Thyroid gland (tissue), 4 donors: ENCODE data around the gene CD8A. TPM values are rescaled to one million over a fixed set of nuclear protein-coding genes. Genes with fewer than 3 reads are reported as not detected.

Experiments
- DNase-seq, 2 donors: peaks; one replicate each; pipeline ENCODE4 v3.0.0-alpha.2; 2019
- H3K27ac ChIP-seq, 3 donors: fragments of 200-600 bp; sonication (generic); 1 replicate in 2 of 3; 2 replicates in 1 of 3; pipeline ENCODE4 v1.5.1; 2016 to 2019; ENCODE audit warnings: mild to moderate bottlenecking in 1 of 3, moderate library complexity in 1 of 3
- H3K27me3 ChIP-seq: fragments of 200-600 bp; sonication (generic); one replicate; pipeline ENCODE4 v1.5.1; 2019
- H3K36me3 ChIP-seq, 2 donors: fragments of 200-600 bp; sonication (generic); one replicate each; pipeline ENCODE4 v1.5.1; 2016 to 2019
- H3K4me1 ChIP-seq, 2 donors: fragments of 200-600 bp; sonication (generic); one replicate each; pipeline ENCODE4 v1.5.1; 2017 to 2019
- H3K4me3 ChIP-seq, 3 donors: fragments of 200-600 bp; sonication (generic); replicated peaks in 1 of 3; 1 replicate in 2 of 3; 2 replicates in 1 of 3; pipeline ENCODE4 v1.5.1; 2016; ENCODE audit warnings: mild to moderate bottlenecking in 1 of 3
- H3K9me3 ChIP-seq: fragments of 200-600 bp; sonication (generic); one replicate; pipeline ENCODE4 v1.5.1; 2017
- POLR2A ChIP-seq, 2 donors: fragments of 450-650 bp; IDR thresholded peaks; one replicate each; pipeline ENCODE4 v1.6.1; 2017; ENCODE audit warnings: antibody characterized with exemption in 2 of 2, mild to moderate bottlenecking in 2 of 2, moderate library complexity in 1 of 2
- WGBS, 2 donors: methylation state at CpG; one replicate each; pipeline ENCODE4 v1.1.5; 2017; 5-methylcytosine and 5-hydroxymethylcytosine counted together
- intact Hi-C: fragments of 100-400 bp; cut with DNase I; formaldehyde crosslinking; loops from one replicate; pipeline ENCODE4 v1.15.1; 2023
- total RNA-seq, 4 donors: library from RNA; depleted of rRNA; stranded (reverse); fragments of >200 nt; gene quantifications; one replicate each; pipeline ENCODE4 v1.2.3, GENCODE V29; 2016
- TF ChIP-seq, protein P1 (sequence below), 6 experiments: fragments of 200-600 bp in 3 of 6; fragments of 450-650 bp in 3 of 6; sonication (generic) in 3 of 6; IDR thresholded peaks; one replicate each; pipeline ENCODE4 v1.5.1; 2016 to 2019; ENCODE audit warnings: antibody characterized with exemption in 6 of 6, mild to moderate bottlenecking in 2 of 6, inconsistent platforms in 1 of 6, moderate library complexity in 1 of 6

CD8A gene
- total RNA-seq, 4 donors from 2014 or later: 1.2 to 4.3 (median 2.3) TPM

DNA sequence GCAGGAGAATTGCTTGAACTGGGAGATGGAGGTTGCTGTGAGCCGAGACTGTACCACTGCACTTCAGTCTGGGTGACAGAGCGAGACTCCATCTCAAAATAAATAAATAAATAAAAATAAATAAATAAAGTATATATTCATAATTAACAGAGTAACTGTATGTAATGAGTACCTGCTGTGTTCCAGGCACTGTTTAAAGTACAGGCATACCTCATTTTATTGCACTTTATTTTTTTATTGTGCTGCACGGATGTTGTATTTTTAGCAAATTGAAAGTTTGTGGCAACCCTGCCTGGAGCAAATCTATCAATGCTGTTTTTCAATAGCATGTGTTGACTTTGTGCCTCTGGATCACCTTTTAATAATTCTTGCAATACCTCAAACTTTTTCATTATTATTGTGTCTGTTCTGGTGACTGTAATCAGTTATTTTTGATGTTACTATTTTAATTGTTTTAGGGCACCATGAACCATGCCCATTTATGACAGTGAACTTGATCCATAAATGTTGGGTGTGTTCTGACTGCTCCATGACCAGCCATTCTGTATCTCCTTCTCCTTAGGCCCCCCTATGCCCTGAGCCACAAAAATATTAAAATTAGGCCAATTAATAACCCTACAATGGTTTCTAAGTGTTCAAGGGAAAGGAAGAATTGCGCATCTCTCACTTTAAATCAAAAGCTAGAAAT lies 27.5 kb upstream of the CD8A start:
- 94 to 96% methylated on average over 4 of the region's 4 CpGs for WGBS, 2 donors
- H3K4me3 ChIP-seq: no peak overlapping the region
- H3K27me3 ChIP-seq: no peaks in the 10 kb centered on the region
- H3K4me1 ChIP-seq: no peaks in the 10 kb centered on the region
- no peak overlapping the region for H3K27ac ChIP-seq
- no peaks in the 10 kb centered on the region for H3K36me3 ChIP-seq
- no peaks in the 10 kb centered on the region for H3K9me3 ChIP-seq
- TF ChIP-seq, protein P1, sequence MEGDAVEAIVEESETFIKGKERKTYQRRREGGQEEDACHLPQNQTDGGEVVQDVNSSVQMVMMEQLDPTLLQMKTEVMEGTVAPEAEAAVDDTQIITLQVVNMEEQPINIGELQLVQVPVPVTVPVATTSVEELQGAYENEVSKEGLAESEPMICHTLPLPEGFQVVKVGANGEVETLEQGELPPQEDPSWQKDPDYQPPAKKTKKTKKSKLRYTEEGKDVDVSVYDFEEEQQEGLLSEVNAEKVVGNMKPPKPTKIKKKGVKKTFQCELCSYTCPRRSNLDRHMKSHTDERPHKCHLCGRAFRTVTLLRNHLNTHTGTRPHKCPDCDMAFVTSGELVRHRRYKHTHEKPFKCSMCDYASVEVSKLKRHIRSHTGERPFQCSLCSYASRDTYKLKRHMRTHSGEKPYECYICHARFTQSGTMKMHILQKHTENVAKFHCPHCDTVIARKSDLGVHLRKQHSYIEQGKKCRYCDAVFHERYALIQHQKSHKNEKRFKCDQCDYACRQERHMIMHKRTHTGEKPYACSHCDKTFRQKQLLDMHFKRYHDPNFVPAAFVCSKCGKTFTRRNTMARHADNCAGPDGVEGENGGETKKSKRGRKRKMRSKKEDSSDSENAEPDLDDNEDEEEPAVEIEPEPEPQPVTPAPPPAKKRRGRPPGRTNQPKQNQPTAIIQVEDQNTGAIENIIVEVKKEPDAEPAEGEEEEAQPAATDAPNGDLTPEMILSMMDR (IDR thresholded peaks at IDR 0.05): no peak
- TF ChIP-seq POLR2A (IDR thresholded peaks at IDR 0.05): no peak
- intact Hi-C loops: no loop called here
- DNase-seq: no peak

DNA sequence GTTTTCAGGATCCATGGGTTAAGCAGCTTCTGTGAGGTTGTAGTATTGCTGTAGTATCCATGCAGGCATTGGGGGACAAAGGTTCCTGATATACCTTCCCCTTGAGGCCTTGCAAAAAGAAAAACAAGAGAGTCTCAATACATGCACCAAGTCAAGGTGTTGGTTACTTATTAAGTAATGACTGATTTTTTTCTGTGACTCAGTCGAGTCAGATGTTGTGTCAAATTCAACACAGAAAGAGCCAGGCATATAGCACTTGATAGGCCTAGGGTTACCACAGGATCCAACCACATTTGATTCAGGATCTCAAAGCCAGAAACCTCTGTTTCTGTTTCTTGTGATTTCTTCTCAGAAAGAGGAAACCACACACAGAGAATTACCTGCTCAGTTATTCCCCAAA lies 24.9 kb upstream of the CD8A start:
- no peak overlapping the region for H3K4me3 ChIP-seq
- no peaks in the 10 kb centered on the region for H3K9me3 ChIP-seq
- no peaks in the 10 kb centered on the region for H3K36me3 ChIP-seq
- intact Hi-C loops: no loop called here
- WGBS, 2 donors: 72 to 88% methylated on average over 1 of the region's 1 CpG
- no peaks in the 10 kb centered on the region for H3K27me3 ChIP-seq
- H3K27ac ChIP-seq: no peak overlapping the region
- TF ChIP-seq, protein P1 (IDR thresholded peaks at IDR 0.05): no peak
- no peak for TF ChIP-seq POLR2A (IDR thresholded peaks at IDR 0.05)
- H3K4me1 ChIP-seq: no peaks in the 10 kb centered on the region
- no peak for DNase-seq

GRCh38 chr2:86809481-86810121 lies 18.9 kb upstream of the CD8A start:
- peak overlapping the region in 2 of 3 donors; percentile 1 to 3 for H3K4me3 ChIP-seq
- H3K27me3 ChIP-seq: peaks cover 5% of the 10 kb centered on the region
- 18 to 33% methylated on average over 31 to 32 of the region's 43 CpGs for WGBS, 2 donors
- H3K4me1 ChIP-seq: peaks cover 0 to 29% of the 10 kb centered on the region in 2 donors
- intact Hi-C loops: no loop called here
- DNase-seq: no peak
- H3K36me3 ChIP-seq: no peaks in the 10 kb centered on the region
- TF ChIP-seq POLR2A (IDR thresholded peaks at IDR 0.05): no peak
- TF ChIP-seq, protein P1 (IDR thresholded peaks at IDR 0.05): no peak
- H3K27ac ChIP-seq: no peak overlapping the region
- no peaks in the 10 kb centered on the region for H3K9me3 ChIP-seq

GRCh38 chr2:86808315-86809161 lies 17.8 kb upstream of the CD8A start:
- Histone ChIP-seq H3K9me3 (no peaks in the 10 kb centered on the region), H3K27ac (peak overlapping the region in 2 of 3 donors; percentile 27 to 74), H3K4me1 (peaks cover 0 to 29% of the 10 kb centered on the region in 2 donors), H3K4me3 (peak overlapping the region in 2 of 3 donors; percentile 34 to 35), H3K27me3 (peaks cover 5% of the 10 kb centered on the region), H3K36me3 (no peaks in the 10 kb centered on the region)
- WGBS, 2 donors: 22 to 25% methylated on average over 31 to 36 of the region's 36 CpGs
- TF ChIP-seq, protein P1 (IDR thresholded peaks at IDR 0.05): peak; percentile 56 to 94 (median 81)
- TF ChIP-seq POLR2A (IDR thresholded peaks at IDR 0.05): no peak
- peak; percentile 85 to 93 for DNase-seq
- intact Hi-C loops: no loop called here
